Hematopoietic multipotent progenitor cell treated with erythropoietin and hydrocortisone succinate and interleukin-3 and kit ligand, for 6 days (in vitro differentiated cells): ENCODE data around the gene SEPTIN1.
"Not testable (repeated sequence)": the region's sequence is repeated elsewhere in the genome, so short reads cannot be mapped to it uniquely, and the experiment has no call there.

Source experiments
- DNase-seq: peaks from one replicate; pipeline ENCODE4 v3.0.0-alpha.2; 2015

Gene SEPTIN1

DNA sequence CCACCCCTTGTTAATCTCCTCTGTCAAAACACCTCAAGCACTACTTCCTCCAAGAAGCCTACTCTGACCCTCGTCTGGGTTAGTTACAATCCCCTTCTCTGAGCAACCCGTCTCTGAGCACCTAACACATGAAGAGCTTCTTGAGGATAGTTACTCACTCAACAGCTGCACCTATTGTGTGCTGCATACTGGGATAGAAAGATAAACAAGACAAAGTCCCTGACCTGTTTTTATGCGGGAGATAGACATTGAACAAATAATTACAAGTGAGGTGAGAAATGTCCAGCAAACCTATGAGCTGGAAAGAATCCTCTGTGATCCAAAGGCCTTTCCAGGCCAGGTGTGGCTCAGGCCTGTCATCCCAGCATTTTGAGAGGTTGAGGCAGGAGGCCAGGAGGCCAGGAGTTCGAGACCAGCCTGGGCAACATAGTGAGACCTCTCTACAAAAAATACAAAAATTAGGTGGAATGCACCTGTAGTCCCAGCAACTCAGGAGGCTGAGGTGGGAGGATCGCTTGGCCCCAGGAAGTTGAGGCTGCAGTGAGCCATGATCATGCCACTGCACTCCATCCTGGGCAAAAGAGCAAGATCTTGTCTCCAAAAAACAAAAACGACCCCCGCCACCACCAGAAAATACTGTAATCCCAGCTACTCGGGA lies 19.5 kb upstream of the SEPTIN1 start:
- DNase-seq: no peak

- no peak for DNase-seq
Measured at GRCh38 chr16:30399435-30400186, 17.2 kb upstream of the SEPTIN1 start.

DNA sequence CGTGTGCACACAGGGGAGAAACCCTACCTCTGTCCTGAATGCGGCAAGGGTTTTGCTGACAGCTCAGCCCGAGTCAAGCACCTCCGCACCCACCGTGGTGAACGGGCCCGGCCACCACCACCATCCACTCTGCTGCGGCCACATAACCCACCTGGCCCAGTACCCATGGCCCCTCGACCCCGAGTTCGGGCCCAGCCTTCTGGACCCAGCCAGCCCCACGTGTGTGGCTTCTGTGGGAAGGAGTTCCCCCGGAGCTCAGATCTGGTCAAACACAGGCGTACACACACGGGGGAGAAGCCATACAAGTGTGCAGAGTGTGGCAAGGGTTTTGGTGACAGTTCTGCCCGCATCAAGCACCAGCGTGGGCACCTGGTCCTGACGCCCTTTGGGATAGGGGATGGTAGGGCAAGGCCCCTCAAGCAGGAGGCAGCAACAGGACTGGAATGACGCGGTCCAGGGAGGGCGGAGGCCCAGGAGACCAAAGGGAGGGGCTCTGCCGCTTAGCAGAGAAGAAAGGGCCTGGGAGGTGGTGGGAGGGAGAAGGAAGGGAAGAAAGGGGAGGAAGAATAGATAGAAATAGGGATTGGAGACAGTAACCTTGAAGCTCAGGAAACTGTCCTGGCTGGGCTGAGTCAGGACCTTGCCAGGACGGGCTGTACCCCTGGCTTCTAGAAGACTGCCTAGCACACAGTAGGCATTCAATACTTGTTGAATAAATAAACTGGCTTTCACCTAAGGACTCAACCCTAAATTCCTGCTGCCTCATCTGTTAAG lies 16.5 kb upstream of the SEPTIN1 start:
- no peak for DNase-seq

- DNase-seq: no peak
Measured at GRCh38 chr16:30397776-30398660, 15.7 kb upstream of the SEPTIN1 start.

DNA sequence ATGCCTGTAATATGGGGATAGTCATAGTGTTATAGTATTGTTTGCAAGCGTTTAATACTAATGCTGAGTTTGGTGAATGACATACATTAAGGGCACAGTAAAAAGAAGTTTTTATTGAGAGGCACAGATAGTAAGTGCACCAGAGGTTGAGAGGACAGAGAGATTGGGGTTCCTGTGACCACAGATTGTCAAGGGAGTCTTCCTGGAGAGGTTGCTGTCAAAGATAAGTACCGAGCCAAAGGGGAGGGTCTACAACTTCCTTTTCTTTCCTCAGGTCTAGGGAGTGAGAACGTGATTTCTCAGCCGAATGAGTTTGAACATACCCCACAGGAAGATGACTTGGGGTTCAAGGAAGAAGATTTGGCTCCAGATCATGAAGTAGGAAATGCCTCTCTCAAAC lies 14.7 kb upstream of the SEPTIN1 start:
- peak; percentile 65 for DNase-seq

- DNase-seq: not testable (repeated sequence)
Measured at GRCh38 chr16:30396627-30397026, 14.3 kb upstream of the SEPTIN1 start.

DNA sequence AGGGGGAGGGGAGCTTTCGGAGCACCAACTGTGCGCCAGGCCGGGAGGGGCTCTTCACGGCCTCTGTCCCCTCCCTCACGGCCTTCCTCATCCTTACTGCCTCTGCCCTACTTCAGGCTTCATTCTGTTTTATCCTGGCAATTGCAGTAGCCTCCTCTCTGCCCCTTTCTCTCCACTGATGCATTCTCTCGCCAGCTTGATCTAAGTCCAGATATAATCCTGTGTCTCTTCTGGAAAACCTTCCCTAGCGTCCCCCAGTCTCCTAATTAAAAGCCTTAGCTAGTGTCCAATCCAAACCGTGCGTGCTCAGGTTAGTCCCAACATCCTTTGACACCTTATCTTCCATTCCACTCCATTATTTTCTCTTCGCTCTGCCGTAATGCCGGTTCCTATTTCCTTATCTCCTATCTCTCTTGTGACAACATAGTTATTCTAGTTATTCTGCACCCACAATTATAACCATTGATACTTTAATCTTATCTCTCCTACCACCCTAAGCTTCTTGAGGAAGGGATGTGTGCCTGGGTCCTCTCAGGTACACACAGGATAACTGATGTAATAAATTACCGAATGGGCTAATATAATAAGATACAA lies 13.7 kb upstream of the SEPTIN1 start:
- DNase-seq: peak; percentile 57

- DNase-seq: peak; percentile 86
Measured at GRCh38 chr16:30395155-30395991, 13.0 kb upstream of the SEPTIN1 start, which contains the start of gene ZNF48. ZNF48 (plus strand) TSS chr16:30395420; CDS start chr16:30395795, 375 bp downstream.

DNA sequence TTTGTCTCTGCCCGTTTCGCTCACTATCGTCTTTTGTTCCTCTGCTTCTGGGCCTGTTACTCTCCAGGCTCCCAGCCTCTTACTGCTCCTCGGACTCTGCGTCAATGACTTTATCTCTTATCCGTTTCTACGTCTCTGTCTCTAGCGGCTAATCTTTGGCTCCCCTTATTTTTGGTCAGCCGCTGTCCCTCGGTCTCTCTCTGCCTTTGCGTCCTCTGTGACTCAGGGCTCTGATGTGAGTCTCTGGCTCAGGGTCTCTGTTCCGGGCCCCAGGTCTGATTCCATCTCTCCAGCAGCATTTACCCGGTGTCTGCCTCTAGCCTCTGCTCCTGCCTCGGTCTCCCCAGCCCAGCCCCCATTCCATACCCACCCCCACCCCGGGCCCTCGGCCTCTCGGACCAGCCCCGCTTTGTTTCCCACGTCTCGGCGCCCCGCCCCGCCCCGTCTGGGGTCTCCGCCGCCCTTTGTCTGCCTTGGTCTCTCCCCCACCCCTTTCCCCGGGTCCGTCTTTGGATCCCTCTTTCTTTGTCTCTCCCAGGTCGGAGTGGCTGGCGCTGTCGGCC lies 12.3 kb upstream of the SEPTIN1 start:
- DNase-seq: peak; percentile 51

- DNase-seq: no peak
Measured at GRCh38 chr16:30383521-30383920, 1.2 kb upstream of the SEPTIN1 start.

DNA sequence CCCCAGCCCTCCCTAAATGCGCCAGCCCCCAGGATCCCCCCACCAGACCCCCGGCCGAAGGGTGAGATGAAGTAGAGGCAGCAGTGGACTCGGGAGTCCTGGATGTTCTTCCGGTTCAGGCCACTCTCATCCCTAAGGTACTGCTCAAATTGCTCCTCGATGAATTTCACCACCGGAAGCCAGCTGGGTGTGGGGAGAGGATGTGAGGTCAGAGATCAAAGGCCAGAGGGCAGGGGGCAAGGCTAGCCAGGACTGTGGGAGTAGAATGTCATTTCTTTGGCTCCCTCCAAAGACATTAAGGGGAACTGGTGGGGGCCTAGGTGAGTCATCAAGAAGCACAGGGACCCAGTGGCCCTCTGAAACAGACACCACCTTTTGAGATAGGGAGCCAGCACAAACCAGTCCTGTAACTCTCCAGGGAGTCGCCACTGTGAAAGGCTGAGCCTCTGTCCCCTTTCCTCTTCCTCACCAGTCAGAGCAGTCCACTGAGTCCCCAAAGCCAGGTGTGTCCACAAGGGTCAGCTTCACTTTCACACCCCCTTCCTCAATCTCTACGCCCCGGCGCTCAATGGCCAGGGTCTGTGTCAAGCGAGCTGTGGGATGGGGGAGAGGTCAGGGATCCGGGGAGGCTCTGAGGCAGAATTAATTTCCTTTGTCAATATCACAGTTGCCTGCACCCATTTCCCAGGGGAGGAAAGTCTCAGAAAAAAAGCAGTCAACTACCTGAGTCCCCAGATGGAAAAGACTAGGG lies 895 bp downstream of the SEPTIN1 start:
- DNase-seq: peak; percentile 41

DNA sequence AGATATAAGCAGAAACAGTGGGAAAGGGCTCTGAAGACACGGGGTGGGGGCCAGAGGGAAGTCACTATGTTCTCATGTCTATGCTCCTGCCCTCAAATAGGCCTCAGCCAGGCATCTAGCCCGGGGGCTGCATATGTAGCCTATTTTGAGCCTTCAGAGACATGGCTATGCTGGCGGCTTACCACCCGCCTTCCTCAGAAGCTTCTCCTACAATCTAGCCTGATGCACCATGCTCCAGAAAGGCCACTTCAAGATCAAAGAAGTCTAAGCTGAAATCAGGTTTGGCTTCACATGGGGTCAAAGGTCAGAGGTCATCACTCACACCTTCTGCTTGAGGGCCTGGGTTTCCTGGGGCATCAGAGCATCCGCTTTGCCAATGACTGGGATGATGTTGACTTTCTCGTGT lies 1.6 kb downstream of the SEPTIN1 start:
- no peak for DNase-seq

DNA sequence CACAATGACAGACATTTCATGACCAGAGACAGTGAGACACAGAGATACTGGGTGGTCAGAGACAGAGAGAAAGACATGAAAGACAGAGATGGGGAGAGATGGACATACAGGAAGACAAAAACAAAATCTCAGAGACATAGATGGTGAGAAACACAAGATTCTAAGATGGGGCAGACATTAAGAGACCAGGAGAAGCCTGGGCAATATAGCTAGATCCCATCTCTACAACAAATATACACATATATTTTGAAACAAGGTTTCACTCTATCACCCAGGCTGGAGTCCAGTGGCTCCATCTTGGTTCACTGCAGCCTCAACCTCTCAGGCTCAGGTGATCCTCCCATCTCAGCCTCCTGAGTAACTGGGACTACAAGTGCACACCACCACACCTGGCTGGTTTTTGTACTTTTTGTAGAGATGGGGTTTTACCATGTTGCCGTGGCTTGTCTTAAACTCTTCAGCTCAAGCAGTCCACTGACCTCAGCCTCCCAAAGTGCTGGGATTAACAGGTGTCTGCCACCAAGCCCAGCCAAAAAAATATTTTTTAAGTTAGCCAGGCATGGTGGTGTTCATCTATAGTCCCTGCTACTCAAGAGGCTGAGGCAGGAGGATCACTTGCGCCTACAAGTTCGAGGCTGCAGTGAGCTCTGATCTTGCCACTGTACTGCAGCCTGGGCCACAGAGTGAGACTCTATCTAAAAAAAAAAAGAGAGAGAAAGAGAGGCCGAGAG lies 2.1 kb downstream of the SEPTIN1 start:
- DNase-seq: no peak

DNA sequence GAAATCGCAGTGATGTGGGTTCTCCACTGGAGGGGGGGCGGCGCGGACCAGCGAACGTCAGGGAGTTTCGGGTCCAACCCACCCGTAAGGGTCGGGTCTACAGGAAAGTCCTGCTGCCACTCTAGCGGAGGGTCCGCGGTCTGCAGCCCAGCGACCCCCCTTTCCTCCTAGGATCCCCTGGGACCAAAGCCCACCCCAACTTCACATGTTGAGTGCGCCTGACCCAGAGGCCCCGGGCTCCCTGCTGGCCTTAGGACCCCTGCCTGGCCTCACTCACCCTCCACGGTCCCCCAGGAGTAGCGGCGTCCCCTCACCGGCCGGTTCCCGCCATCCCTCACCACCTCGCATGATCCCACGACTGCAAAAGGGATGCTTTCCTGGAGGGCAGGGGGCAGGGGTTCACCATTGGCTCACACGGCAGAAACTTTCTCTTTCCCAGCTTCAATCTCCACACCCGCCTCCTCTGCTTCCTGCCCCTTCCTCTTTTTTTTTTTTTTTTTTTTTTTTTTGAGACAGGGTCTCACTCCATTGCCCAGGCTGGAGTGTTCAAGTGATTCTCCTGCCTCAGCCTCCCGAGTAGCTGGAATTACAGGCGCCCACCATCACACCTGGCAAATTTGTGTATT lies 3.1 kb downstream of the SEPTIN1 start:
- DNase-seq: no peak

- peak; percentile 99 for DNase-seq
Measured at GRCh38 chr16:30378236-30379157, 3.9 kb downstream of the SEPTIN1 start.

DNA sequence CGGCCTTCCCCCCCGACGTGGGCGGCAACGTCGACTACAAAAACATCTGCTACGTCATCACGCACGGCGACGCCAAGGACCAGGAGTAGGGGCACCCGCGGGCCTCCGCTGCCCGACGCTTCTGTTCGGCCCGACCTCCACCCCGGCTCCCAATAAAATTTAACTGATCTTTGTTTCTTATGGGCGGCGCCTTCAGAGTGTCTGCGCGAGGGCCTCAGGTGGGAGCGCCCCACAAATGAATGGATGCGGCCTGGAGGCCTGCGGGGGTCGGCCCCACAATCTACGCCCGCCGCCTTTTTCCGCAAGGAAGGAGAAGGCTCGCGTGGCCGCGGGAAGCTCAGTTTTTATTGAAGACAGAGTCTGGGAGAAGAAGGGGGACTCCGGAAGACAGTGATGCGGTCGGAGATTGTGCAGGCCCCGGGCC lies 4.5 kb downstream of the SEPTIN1 start:
- peak; percentile 94 for DNase-seq

GRCh38 chr16:30377050-30377811 lies 5.1 kb downstream of the SEPTIN1 start:
- peak; percentile 72 for DNase-seq
